Psoas muscle (tissue), 8 donors: Measurements from ENCODE around the gene RACK1. TPM values are rescaled to one million over a fixed set of nuclear protein-coding genes. Genes with fewer than 3 reads are reported as not detected.
A peak's percentile ranks its signal among the peaks of the same experiment; 100 is the strongest.

Experiments used
- ATAC-seq, 4 donors: fragments of 200-7000 bp; cut with Tn5 transposase; one replicate each; pipeline ENCODE4 v1.9.1; 2020; ENCODE audit warnings: moderate library complexity in 3 of 4, mild to moderate bottlenecking in 2 of 4
- DNase-seq, 2 donors: peaks; one replicate each; pipeline ENCODE4 v3.0.0-alpha.2; 2020
- H3K27ac ChIP-seq: fragments of 200-600 bp; one replicate; pipeline ENCODE4 v1.8.0; 2022
- H3K27me3 ChIP-seq, 3 donors: fragments of 200-600 bp in 1 of 3; one replicate each; pipeline versions ENCODE4 v1.6.1 to v1.8.0; 2013 to 2022; ENCODE audit warnings: low read length in 2 of 3, mild to moderate bottlenecking in 2 of 3, moderate library complexity in 1 of 3; ENCODE audit not compliant: insufficient read depth in 3 of 3
- H3K36me3 ChIP-seq, 2 donors: fragments of 200-600 bp in 1 of 2; one replicate each; pipeline versions ENCODE4 v1.6.1 to v1.8.0; 2013 to 2022; ENCODE audit warnings: low read depth in 1 of 2, mild to moderate bottlenecking in 1 of 2, moderate library complexity in 1 of 2; ENCODE audit not compliant: insufficient read depth in 1 of 2
- H3K4me1 ChIP-seq: fragments of 200-600 bp; one replicate; pipeline ENCODE4 v1.8.0; 2022
- H3K4me3 ChIP-seq: fragments of 200-600 bp; one replicate; pipeline ENCODE4 v1.8.0; 2022; ENCODE audit warnings: mild to moderate bottlenecking
- H3K9me3 ChIP-seq: fragments of 200-600 bp; one replicate; pipeline ENCODE4 v1.8.0; 2022
- CTCF ChIP-seq: fragments of 200-600 bp; IDR thresholded peaks from one replicate; pipeline ENCODE4 v1.8.0; 2022; ENCODE audit warnings: antibody characterized with exemption
- WGBS, 3 donors: extraction: QIAGEN DNeasy Blood & Tissue Kit; methylation state at CpG; one replicate each; pipeline versions ENCODE4 v1.1.6 to v1.1.7; 2013; 5-methylcytosine and 5-hydroxymethylcytosine counted together
- intact Hi-C, 2 donors: fragments of 100-400 bp; cut with DNase I; formaldehyde crosslinking; loops; one replicate each; pipeline versions ENCODE4 v1.11.0 to v1.14.2; 2022
- polyA plus RNA-seq, 3 donors: library from polyadenylated mRNA; stranded (reverse); fragments of 200-250 nt; gene quantifications; one replicate each; pipeline ENCODE4 v1.2.3, GENCODE V29; 2013
- total RNA-seq, 4 donors: library from RNA; stranded (reverse); fragmentation: NEBNext Ultra II Directional in 2 of 4; extraction: Animal tissue kit (Norgen Biotek cat#: 25700) in 2 of 4; gene quantifications; one replicate each; pipeline versions ENCODE4 v1.2.1 to v1.2.4, GENCODE V29; 2021 to 2023
- donor health status: healthy with polysubstance abuse.
- donor health status: DM: no; HTN: no; CAD: no; lungs with moderate emphysema.
- donor health status: Bipolar disorder and iron deficiency.
- donor health status: healthy.
- donor health status: DM: yes; HTN: yes; CAD: no.
- donor health status: DM: no; HTN: no; CAD: no.
- donor health status: DM: no; HTN: no; CAD: no.
- donor health status: DM: yes; HTN: yes; CAD: no.

Gene RACK1
- total and polyA plus RNA-seq, 7 donors, result 832 to 3,660 (median 1,110) TPM

- TF ChIP-seq CTCF, result no peak
- Histone ChIP-seq H3K27ac (no peak overlapping the region), H3K9me3 (no peaks in the 10 kb centered on the region), H3K36me3 (peaks cover 6 to 48% of the 10 kb centered on the region in 2 donors), H3K4me1 (peaks cover 69% of the 10 kb centered on the region), H3K27me3 (no peaks in the 10 kb centered on the region), H3K4me3 (peak overlapping the region; percentile 100)
- 37 to 57% (median 41%) methylated on average over 3 of the region's 3 CpGs for WGBS, 3 donors
- no peak for DNase-seq
- ATAC-seq, result no peak
- intact Hi-C loops, result no loop called here
Measured at GRCh38 chr5:181258576-181258975, 14.9 kb upstream of the RACK1 start.

GRCh38 chr5:181255836-181256578, 12.3 kb upstream of the RACK1 start:
- DNase-seq (no peak), ATAC-seq (no peak)
- H3K27me3 ChIP-seq, result no peaks in the 10 kb centered on the region
- H3K4me1 ChIP-seq, result peaks cover 78% of the 10 kb centered on the region
- TF ChIP-seq CTCF, result no peak
- peaks cover 8 to 68% of the 10 kb centered on the region in 2 donors for H3K36me3 ChIP-seq
- H3K9me3 ChIP-seq, result no peaks in the 10 kb centered on the region
- WGBS, 3 donors, result 52 to 62% (median 53%) methylated on average over 7 of the region's 7 CpGs
- H3K27ac ChIP-seq, result no peak overlapping the region
- H3K4me3 ChIP-seq, result peak overlapping the region; percentile 8
- intact Hi-C loops, result no loop called here

GRCh38 chr5:181255276-181255675, 11.6 kb upstream of the RACK1 start:
- Histone ChIP-seq H3K4me3 (no peak overlapping the region), H3K9me3 (no peaks in the 10 kb centered on the region), H3K27me3 (no peaks in the 10 kb centered on the region), H3K4me1 (peaks cover 86% of the 10 kb centered on the region), H3K36me3 (peaks cover 8 to 75% of the 10 kb centered on the region in 2 donors), H3K27ac (peak overlapping the region; percentile 6)
- no peak for TF ChIP-seq CTCF
- intact Hi-C loops, result no loop called here
- DNase-seq (no peak), ATAC-seq (no peak)
- 15 to 19% (median 16%) methylated on average over 1 of the region's 1 CpG for WGBS, 3 donors

- DNase-seq (no peak), ATAC-seq (no peak)
- intact Hi-C loops, result no loop called here
- Histone ChIP-seq H3K4me1 (peaks cover 64% of the 10 kb centered on the region), H3K36me3 (peaks cover 1 to 29% of the 10 kb centered on the region in 2 donors), H3K4me3 (peak overlapping the region; percentile 95), H3K9me3 (no peaks in the 10 kb centered on the region), H3K27me3 (no peaks in the 10 kb centered on the region), H3K27ac (peak overlapping the region; percentile 98)
- no peak for TF ChIP-seq CTCF
- 42 to 67% (median 45%) methylated on average over 4 of the region's 4 CpGs for WGBS, 3 donors
Measured at GRCh38 chr5:181248277-181248676, 4.6 kb upstream of the RACK1 start.
